ENCODE data around the gene GLB1L2.

Gene GLB1L2

GRCh38 chr11:134289789-134290188 lies 42.0 kb upstream of the GLB1L2 start:
- Histone ChIP-seq H3K4me2 (ENCODE audit: low read depth, low read length, poor library complexity, severe bottlenecking) (peak overlapping the region; percentile 13), H3K27me3 (ENCODE audit: insufficient read depth, low read length, poor library complexity, severe bottlenecking) (no peaks in the 10 kb centered on the region)

GRCh38 chr11:134290646-134291045 lies 41.1 kb upstream of the GLB1L2 start:
- no peaks in the 10 kb centered on the region for H3K79me2 ChIP-seq (ENCODE audit: insufficient read depth, low read length)
- peaks cover 9% of the 10 kb centered on the region for H3K4me1 ChIP-seq (ENCODE audit: insufficient read depth, low read length, poor library complexity, severe bottlenecking)
- H3K9me2 ChIP-seq (replicated peaks; ENCODE audit: low read depth, low read length) = no peaks in the 10 kb centered on the region
- H3K4me3 ChIP-seq (ENCODE audit: low read length, poor library complexity, severe bottlenecking) = no peak overlapping the region
- no peak overlapping the region for H3K4me2 ChIP-seq (ENCODE audit: low read depth, low read length, poor library complexity, severe bottlenecking)
- no peaks in the 10 kb centered on the region for H4K20me1 ChIP-seq (ENCODE audit: insufficient read depth, low read length, poor library complexity, severe bottlenecking)
- no peaks in the 10 kb centered on the region for H3K36me3 ChIP-seq (ENCODE audit: insufficient read depth, low read length)
- no peak overlapping the region for H3K9ac ChIP-seq (ENCODE audit: low read depth, low read length, poor library complexity, severe bottlenecking)
- no peaks in the 10 kb centered on the region for H3K27me3 ChIP-seq (ENCODE audit: insufficient read depth, low read length, poor library complexity, severe bottlenecking)
- TF ChIP-seq EZH2phosphoT487 (IDR thresholded peaks at IDR 0.05; ENCODE audit: borderline replicate concordance) (no peak), CTCF (conservative IDR thresholded peaks at IDR 0.05; ENCODE audit: low read length) (no peak)
- no peaks in the 10 kb centered on the region for H3K9me3 ChIP-seq (ENCODE audit: insufficient read depth, low read depth, low read length)
- no peak overlapping the region for H2AFZ ChIP-seq (ENCODE audit: low read length)
- H3F3A ChIP-seq (ENCODE audit: low read depth) = no peaks in the 10 kb centered on the region

More at GRCh38 chr11:134289789-134290188, 42.0 kb upstream of the GLB1L2 start:
- Histone ChIP-seq H3K4me3 (ENCODE audit: low read length, poor library complexity, severe bottlenecking) (no peak overlapping the region), H3K79me2 (ENCODE audit: insufficient read depth, low read length) (no peaks in the 10 kb centered on the region), H3K9ac (ENCODE audit: low read depth, low read length, poor library complexity, severe bottlenecking) (no peak overlapping the region), H3F3A (ENCODE audit: low read depth) (no peaks in the 10 kb centered on the region), H3K9me3 (ENCODE audit: insufficient read depth, low read depth, low read length) (no peaks in the 10 kb centered on the region), H4K20me1 (ENCODE audit: insufficient read depth, low read length, poor library complexity, severe bottlenecking) (no peaks in the 10 kb centered on the region), H2AFZ (ENCODE audit: low read length) (no peak overlapping the region), H3K9me2 (replicated peaks; ENCODE audit: low read depth, low read length) (no peaks in the 10 kb centered on the region), H3K36me3 (ENCODE audit: insufficient read depth, low read length) (no peaks in the 10 kb centered on the region), H3K4me1 (ENCODE audit: insufficient read depth, low read length, poor library complexity, severe bottlenecking) (peaks cover 9% of the 10 kb centered on the region)
- TF ChIP-seq CTCF (conservative IDR thresholded peaks at IDR 0.05; ENCODE audit: low read length) = no peak

DNA sequence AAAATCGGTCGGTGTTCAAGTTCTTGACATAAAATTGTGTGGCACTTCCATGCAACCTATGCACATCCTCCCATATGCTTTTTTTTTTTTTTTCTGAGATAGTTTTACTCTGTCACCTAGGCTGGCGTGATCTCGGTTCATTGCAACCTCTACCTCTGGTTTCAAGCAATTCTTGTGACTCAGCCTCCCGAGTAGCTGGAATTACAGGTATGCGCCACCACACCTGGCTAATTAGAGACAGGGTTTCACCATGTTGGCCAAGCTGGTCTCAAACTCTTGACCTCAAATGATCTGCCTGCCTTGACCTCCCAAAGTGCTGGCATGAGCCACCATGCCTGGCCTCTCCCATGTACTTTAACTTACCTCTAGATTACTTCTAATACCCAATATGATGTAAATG lies 40.6 kb upstream of the GLB1L2 start:
- H3F3A ChIP-seq (ENCODE audit: low read depth) = no peaks in the 10 kb centered on the region
- TF ChIP-seq EZH2phosphoT487 (IDR thresholded peaks at IDR 0.05; ENCODE audit: borderline replicate concordance) = no peak
- TF ChIP-seq CTCF (conservative IDR thresholded peaks at IDR 0.05; ENCODE audit: low read length) = no peak
- no peak overlapping the region for H3K4me3 ChIP-seq (ENCODE audit: low read length, poor library complexity, severe bottlenecking)
- H3K27me3 ChIP-seq (ENCODE audit: insufficient read depth, low read length, poor library complexity, severe bottlenecking) = no peaks in the 10 kb centered on the region
- H3K4me2 ChIP-seq (ENCODE audit: low read depth, low read length, poor library complexity, severe bottlenecking) = no peak overlapping the region
- H3K9me2 ChIP-seq (replicated peaks; ENCODE audit: low read depth, low read length) = no peaks in the 10 kb centered on the region
- H4K20me1 ChIP-seq (ENCODE audit: insufficient read depth, low read length, poor library complexity, severe bottlenecking) = no peaks in the 10 kb centered on the region
- no peak overlapping the region for H2AFZ ChIP-seq (ENCODE audit: low read length)
- H3K36me3 ChIP-seq (ENCODE audit: insufficient read depth, low read length) = no peaks in the 10 kb centered on the region
- H3K79me2 ChIP-seq (ENCODE audit: insufficient read depth, low read length) = no peaks in the 10 kb centered on the region
- no peaks in the 10 kb centered on the region for H3K9me3 ChIP-seq (ENCODE audit: insufficient read depth, low read depth, low read length)
- no peak overlapping the region for H3K9ac ChIP-seq (ENCODE audit: low read depth, low read length, poor library complexity, severe bottlenecking)
- peaks cover 9% of the 10 kb centered on the region for H3K4me1 ChIP-seq (ENCODE audit: insufficient read depth, low read length, poor library complexity, severe bottlenecking)
